ENCODE data around the gene EIF5AL1. TPM values are rescaled to one million over a fixed set of nuclear protein-coding genes. Genes with fewer than 3 reads are reported as not detected.
"Not testable (repeated sequence)": the region's sequence is repeated elsewhere in the genome, so short reads cannot be mapped to it uniquely, and the experiment has no call there.

EIF5AL1 gene
- total RNA-seq, 1 donor from 2014 or later = not detected

DNA sequence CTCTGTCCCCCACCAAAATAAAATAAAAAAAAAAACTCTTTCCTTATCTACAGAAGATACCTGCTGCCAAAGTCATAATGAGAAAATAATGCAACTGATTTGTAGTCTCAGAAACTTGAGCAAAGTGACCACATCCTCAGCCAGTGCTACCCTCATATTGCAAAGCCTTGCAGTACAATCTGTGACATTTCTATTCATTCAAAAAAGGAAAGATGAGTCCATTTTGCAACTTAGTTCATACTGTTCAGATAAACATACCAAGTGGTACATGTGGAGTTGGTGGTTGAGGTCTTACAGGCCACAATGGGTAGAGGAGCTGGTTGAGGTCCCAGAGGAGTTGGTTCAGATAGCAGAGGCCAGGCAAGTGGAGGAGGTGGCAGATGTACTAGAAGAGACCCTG is 6.5 kb upstream of the EIF5AL1 start:
- Mint-ChIP-seq H3K36me3 (ENCODE audit: unreplicated experiment) (no peaks in the 10 kb centered on the region), H3K9me3 (ENCODE audit: unreplicated experiment) (no peaks in the 10 kb centered on the region), H3K27ac (ENCODE audit: unreplicated experiment) (no peak overlapping the region), H3K4me3 (ENCODE audit: unreplicated experiment) (no peak overlapping the region), H3K4me1 (ENCODE audit: unreplicated experiment) (peaks cover 27% of the 10 kb centered on the region), H3K27me3 (ENCODE audit: unreplicated experiment) (peaks cover 7% of the 10 kb centered on the region)
- DNase-seq (ENCODE audit: extremely low spot score, unreplicated experiment) = no peak
- TF ChIP-seq, protein P1, sequence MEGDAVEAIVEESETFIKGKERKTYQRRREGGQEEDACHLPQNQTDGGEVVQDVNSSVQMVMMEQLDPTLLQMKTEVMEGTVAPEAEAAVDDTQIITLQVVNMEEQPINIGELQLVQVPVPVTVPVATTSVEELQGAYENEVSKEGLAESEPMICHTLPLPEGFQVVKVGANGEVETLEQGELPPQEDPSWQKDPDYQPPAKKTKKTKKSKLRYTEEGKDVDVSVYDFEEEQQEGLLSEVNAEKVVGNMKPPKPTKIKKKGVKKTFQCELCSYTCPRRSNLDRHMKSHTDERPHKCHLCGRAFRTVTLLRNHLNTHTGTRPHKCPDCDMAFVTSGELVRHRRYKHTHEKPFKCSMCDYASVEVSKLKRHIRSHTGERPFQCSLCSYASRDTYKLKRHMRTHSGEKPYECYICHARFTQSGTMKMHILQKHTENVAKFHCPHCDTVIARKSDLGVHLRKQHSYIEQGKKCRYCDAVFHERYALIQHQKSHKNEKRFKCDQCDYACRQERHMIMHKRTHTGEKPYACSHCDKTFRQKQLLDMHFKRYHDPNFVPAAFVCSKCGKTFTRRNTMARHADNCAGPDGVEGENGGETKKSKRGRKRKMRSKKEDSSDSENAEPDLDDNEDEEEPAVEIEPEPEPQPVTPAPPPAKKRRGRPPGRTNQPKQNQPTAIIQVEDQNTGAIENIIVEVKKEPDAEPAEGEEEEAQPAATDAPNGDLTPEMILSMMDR (IDR thresholded peaks at IDR 0.05) = no peak

DNA sequence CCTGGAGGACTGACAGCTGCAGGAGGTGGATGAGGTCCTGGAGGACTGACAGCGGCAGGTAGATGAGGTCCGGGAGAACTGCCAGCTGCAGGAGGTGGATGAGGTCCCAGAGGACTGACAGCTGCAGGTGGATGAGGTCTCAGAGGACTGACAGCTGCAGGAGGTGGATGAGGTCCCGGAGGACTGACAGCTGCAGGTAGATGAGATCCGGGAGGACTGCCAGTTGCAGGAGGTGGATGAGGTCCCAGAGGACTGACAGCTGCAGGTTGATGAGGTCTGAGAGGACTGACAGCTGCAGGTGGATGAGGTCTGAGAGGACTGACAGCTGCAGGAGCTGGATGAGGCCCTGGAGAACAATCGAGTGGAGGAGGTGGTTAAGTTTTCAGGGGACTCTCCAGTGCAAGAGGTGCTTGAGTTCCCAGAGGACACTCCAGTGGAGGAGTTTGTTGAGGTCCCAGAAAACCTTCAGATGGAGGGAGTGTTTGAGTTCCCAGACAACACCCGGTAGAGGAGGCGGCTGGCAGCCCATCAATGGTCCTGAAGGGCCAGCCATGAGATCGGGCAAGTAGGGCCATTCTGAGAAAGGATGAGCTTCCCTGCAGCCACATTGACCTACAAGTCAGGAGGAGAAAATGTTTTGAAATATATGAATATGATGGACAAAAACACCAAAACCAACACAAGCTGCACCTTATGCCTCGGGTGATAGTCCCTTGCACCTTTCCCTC is 4.7 kb upstream of the EIF5AL1 start:
- H3K27me3 Mint-ChIP-seq (ENCODE audit: unreplicated experiment) = peaks cover 7% of the 10 kb centered on the region
- no peak for DNase-seq (ENCODE audit: extremely low spot score, unreplicated experiment)
- no peak overlapping the region for H3K27ac Mint-ChIP-seq (ENCODE audit: unreplicated experiment)
- no peaks in the 10 kb centered on the region for H3K36me3 Mint-ChIP-seq (ENCODE audit: unreplicated experiment)
- TF ChIP-seq, protein P1 (IDR thresholded peaks at IDR 0.05) = no peak
- peaks cover 20% of the 10 kb centered on the region for H3K4me1 Mint-ChIP-seq (ENCODE audit: unreplicated experiment)
- H3K9me3 Mint-ChIP-seq (ENCODE audit: unreplicated experiment) = no peaks in the 10 kb centered on the region
- H3K4me3 Mint-ChIP-seq (ENCODE audit: unreplicated experiment) = no peak overlapping the region

DNA sequence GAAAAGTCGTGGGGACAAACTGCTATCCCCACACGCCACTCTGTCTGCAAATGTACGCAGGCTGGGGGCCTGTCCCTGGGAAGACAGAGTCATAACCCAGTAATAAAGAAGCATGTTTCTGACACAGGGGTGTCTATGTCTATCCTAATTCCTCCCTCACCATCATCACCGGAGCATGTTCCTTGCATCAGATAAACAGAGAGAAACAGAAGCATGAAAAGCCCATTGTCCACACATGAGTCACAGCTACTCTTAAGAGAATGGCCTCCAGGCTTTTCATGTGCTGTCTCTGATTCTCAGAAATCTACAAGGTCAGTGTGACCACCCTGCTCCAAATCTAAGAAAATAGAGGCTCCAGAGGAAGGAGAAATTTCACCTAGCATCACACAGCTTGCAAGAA is 4.1 kb upstream of the EIF5AL1 start:
- H3K4me3 Mint-ChIP-seq (ENCODE audit: unreplicated experiment); H3K36me3 Mint-ChIP-seq (ENCODE audit: unreplicated experiment); H3K27me3 Mint-ChIP-seq (ENCODE audit: unreplicated experiment); H3K27ac Mint-ChIP-seq (ENCODE audit: unreplicated experiment); DNase-seq (ENCODE audit: extremely low spot score, unreplicated experiment); H3K9me3 Mint-ChIP-seq (ENCODE audit: unreplicated experiment): not testable (repeated sequence)
- peaks cover 14% of the 10 kb centered on the region for H3K4me1 Mint-ChIP-seq (ENCODE audit: unreplicated experiment)

DNA sequence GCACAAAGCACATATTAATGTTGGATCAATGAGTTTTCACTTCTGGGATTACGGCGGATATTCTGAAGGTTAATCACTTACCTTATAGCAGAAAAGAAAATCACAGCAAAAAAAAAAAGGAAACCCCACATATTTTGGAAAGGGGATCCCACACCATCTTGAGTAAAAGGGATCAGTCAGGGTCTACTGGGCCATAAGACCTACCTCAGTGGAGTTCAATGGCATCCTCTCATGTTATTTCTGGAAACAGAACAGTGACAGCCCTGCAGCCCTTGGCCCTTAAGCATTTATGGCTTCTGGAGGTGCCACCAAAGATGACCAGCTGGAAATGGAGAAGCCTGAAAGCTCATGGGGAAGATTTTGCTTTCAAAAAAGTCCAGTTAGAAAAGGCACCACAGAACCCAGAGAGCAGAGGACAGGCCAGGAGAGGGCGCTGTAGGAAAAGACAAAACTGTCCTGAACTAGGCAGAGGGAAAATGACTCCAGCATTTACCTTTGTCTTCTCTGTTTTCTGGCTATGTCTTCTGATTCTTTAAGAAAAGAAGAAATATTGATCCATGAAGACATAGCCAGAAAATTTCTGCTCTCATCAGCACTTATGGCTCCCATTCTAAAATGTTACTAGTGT is 2.9 kb upstream of the EIF5AL1 start:
- H3K9me3 Mint-ChIP-seq (ENCODE audit: unreplicated experiment); DNase-seq (ENCODE audit: extremely low spot score, unreplicated experiment); H3K27me3 Mint-ChIP-seq (ENCODE audit: unreplicated experiment); H3K27ac Mint-ChIP-seq (ENCODE audit: unreplicated experiment); H3K4me3 Mint-ChIP-seq (ENCODE audit: unreplicated experiment); H3K36me3 Mint-ChIP-seq (ENCODE audit: unreplicated experiment): not testable (repeated sequence)
- H3K4me1 Mint-ChIP-seq (ENCODE audit: unreplicated experiment) = peaks cover 14% of the 10 kb centered on the region

DNA sequence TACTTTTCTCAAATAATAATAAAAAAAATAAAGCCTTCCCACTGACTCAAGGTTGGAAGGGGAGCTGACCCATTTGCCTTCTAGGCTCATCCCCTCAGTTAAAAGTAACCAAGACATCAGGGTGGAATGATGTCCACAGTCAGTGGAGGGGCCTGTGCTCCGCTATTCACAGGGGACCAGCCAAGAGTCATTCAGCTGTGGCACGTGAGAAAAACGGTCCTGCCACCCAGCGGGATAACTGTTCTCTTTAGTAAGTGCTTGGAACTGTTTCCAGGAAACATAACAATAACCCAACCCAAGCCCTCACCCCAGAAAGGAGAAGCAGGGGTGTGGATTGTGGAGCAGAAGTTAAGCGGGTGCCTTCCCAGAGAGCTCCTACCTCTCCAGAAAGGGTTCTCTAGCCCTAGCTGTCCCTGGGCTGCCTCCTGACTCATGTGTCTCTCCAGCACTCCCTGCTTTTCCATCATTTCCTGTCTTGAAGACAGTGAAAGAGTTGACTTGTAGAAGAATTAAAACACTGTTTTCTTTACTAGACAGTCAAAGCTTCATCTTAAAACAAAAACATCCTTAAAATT is 2.3 kb upstream of the EIF5AL1 start:
- not testable (repeated sequence) for H3K9me3 Mint-ChIP-seq (ENCODE audit: unreplicated experiment); H3K27ac Mint-ChIP-seq (ENCODE audit: unreplicated experiment); H3K36me3 Mint-ChIP-seq (ENCODE audit: unreplicated experiment); H3K4me3 Mint-ChIP-seq (ENCODE audit: unreplicated experiment); H3K27me3 Mint-ChIP-seq (ENCODE audit: unreplicated experiment); DNase-seq (ENCODE audit: extremely low spot score, unreplicated experiment)
- H3K4me1 Mint-ChIP-seq (ENCODE audit: unreplicated experiment) = peaks cover 14% of the 10 kb centered on the region

DNA sequence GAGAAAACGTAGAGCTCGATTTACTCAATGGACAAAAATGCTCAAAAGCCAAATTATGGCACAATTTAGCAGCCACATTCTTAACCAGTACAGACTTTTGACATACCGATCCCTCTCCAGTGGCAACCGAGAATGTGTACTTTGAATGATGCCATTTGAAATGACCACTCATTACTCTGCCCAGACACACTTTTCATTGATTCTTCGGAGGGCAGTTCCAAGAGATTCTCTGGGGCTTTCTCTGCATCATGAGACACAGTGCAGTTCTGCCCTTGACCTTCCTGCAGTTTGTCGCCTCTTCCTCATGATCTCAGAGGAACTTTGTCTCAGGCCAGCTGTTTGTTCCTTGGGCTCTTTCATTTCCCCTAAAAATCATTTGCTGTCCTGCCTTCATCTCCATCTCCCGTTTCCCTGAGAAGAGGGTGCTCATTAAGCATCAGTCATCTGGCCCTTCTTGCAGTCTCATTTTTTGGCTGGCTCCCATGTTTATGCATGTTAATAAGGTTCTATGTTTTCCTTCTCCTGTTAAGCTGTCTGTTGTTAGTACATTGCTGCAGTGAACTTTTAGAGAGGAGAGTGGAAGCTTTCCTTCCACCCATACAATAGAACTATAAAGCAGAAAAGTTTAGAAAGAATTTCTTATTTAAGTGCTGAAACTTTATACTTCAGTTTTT is 4.3 kb downstream of the EIF5AL1 start:
- not testable (repeated sequence) for H3K27ac Mint-ChIP-seq (ENCODE audit: unreplicated experiment)

DNA sequence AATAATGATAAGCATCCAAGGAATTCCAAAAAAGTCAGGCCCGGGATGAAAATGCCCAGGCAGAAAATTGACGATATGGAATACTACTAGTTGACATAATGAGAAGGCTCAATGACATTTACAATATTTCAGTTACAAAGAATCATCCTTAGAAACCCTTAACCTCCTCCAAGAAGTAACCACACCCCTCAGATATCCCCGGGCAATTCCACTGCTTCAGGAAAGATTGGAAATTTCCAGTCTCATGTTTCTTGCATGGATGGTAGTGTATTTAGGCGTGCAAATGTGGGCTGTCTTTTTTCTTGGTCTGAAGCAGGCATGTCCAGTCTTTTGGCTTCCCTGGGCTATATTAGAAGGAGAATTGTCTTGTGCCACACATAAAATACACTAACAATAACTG is 5.2 kb downstream of the EIF5AL1 start:
- H3K4me3 Mint-ChIP-seq (ENCODE audit: unreplicated experiment) = not testable (repeated sequence)

More for the DNA sequence above, 4.3 kb downstream of the EIF5AL1 start:
- H3K4me1 Mint-ChIP-seq (ENCODE audit: unreplicated experiment) = peaks cover 14% of the 10 kb centered on the region
- H3K9me3 Mint-ChIP-seq (ENCODE audit: unreplicated experiment); DNase-seq (ENCODE audit: extremely low spot score, unreplicated experiment); H3K27me3 Mint-ChIP-seq (ENCODE audit: unreplicated experiment); H3K36me3 Mint-ChIP-seq (ENCODE audit: unreplicated experiment); H3K4me3 Mint-ChIP-seq (ENCODE audit: unreplicated experiment): not testable (repeated sequence)

DNA sequence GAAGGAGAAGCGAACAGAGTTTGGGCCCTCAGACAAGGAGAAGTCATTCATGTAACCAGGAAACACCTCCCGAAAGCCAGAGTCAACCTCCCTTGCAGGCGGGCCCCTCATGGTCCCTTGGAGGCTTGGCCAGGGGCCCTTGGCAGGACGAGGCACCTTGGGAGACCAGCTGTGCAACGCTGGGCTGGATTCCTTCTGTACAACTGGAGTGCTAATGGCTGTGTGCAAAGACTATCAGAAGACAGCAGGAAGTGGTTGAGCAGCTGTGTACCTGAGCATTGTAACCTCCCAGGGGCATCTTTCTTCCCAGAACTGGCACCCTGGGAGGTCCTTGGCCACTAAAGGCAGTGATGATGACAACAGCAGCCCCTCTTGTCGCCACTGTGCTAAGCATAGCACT is 9.4 kb downstream of the EIF5AL1 start:
- not testable (repeated sequence) for H3K4me1 Mint-ChIP-seq (ENCODE audit: unreplicated experiment); H3K27ac Mint-ChIP-seq (ENCODE audit: unreplicated experiment); H3K36me3 Mint-ChIP-seq (ENCODE audit: unreplicated experiment)

More for the DNA sequence above, 5.2 kb downstream of the EIF5AL1 start:
- not testable (repeated sequence) for H3K36me3 Mint-ChIP-seq (ENCODE audit: unreplicated experiment); DNase-seq (ENCODE audit: extremely low spot score, unreplicated experiment); H3K9me3 Mint-ChIP-seq (ENCODE audit: unreplicated experiment); H3K27me3 Mint-ChIP-seq (ENCODE audit: unreplicated experiment); H3K27ac Mint-ChIP-seq (ENCODE audit: unreplicated experiment)
- H3K4me1 Mint-ChIP-seq (ENCODE audit: unreplicated experiment) = peaks cover 14% of the 10 kb centered on the region

DNA sequence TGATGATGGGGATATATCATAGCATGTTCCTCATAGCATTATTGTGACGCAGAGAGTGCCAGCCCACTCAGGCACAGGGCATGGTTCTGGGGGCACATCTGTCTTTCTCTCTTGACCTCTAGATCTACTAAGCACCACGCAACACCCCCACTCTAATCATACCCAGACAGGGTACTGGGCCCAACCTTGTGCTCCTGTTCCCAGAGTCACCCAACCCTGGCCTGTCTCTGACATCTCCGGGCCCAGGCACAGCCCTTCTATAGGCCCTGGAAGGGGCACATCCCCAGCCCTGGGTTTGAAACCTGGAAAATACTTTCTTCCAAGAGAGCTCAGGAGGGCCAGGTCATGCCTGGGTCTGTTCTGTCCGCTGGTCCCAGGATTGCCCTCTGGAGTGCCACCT is 10.1 kb downstream of the EIF5AL1 start:
- H3K36me3 Mint-ChIP-seq (ENCODE audit: unreplicated experiment); H3K27ac Mint-ChIP-seq (ENCODE audit: unreplicated experiment); DNase-seq (ENCODE audit: extremely low spot score, unreplicated experiment): not testable (repeated sequence)

More for the DNA sequence above, 9.4 kb downstream of the EIF5AL1 start:
- H3K9me3 Mint-ChIP-seq (ENCODE audit: unreplicated experiment); H3K4me3 Mint-ChIP-seq (ENCODE audit: unreplicated experiment); DNase-seq (ENCODE audit: extremely low spot score, unreplicated experiment); H3K27me3 Mint-ChIP-seq (ENCODE audit: unreplicated experiment): not testable (repeated sequence)

More for the DNA sequence above, 10.1 kb downstream of the EIF5AL1 start:
- H3K9me3 Mint-ChIP-seq (ENCODE audit: unreplicated experiment); H3K4me3 Mint-ChIP-seq (ENCODE audit: unreplicated experiment); H3K27me3 Mint-ChIP-seq (ENCODE audit: unreplicated experiment); H3K4me1 Mint-ChIP-seq (ENCODE audit: unreplicated experiment): not testable (repeated sequence)

Measured in osteocyte (in vitro differentiated cells).